SU-DHL-6 (cell line): ENCODE results near the gene SBF1.

Experiments used
- H2AFZ ChIP-seq: fragments of 200-600 bp; sonication (generic); 2 replicates; pipeline ENCODE4 v1.6.1; 2014; ENCODE audit warnings: low read depth, mild to moderate bottlenecking, moderate library complexity, mixed read lengths, antibody characterized with exemption, low read length; ENCODE audit not compliant: severe bottlenecking
- H3F3A ChIP-seq: fragments of 200-600 bp; shearing (Covaris generic); 2 replicates; pipeline ENCODE4 v1.6.0; 2016; ENCODE audit warnings: antibody characterized with exemption, mild to moderate bottlenecking; ENCODE audit not compliant: insufficient read depth
- H3K27ac ChIP-seq: fragments of 200-600 bp; sonication (generic); 2 replicates; pipeline ENCODE4 v1.5.1; 2016; ENCODE audit warnings: low read depth, mild to moderate bottlenecking, low read length, moderate library complexity, mixed read lengths
- H3K27me3 ChIP-seq: fragments of 200-600 bp; sonication (generic), shearing (Covaris generic); 2 replicates; pipeline ENCODE4 v1.6.0; 2014; ENCODE audit warnings: mild to moderate bottlenecking, low read length
- H3K36me3 ChIP-seq: fragments of 200-600 bp; sonication (generic); 2 replicates; pipeline ENCODE4 v1.6.1; 2014; ENCODE audit warnings: mild to moderate bottlenecking, low read length, mixed read lengths
- H3K4me2 ChIP-seq: fragments of 300-600, 200-600 bp; shearing (Covaris generic), sonication (generic); 2 replicates; pipeline ENCODE4 v1.6.0; 2014; ENCODE audit warnings: low read length, low read depth, mild to moderate bottlenecking; ENCODE audit not compliant: poor library complexity, severe bottlenecking
- H3K4me3 ChIP-seq: fragments of 200-600 bp; sonication (generic); 2 replicates; pipeline ENCODE4 v1.5.1; 2014; ENCODE audit warnings: antibody characterized with exemption, low read length, mild to moderate bottlenecking, mixed read lengths; ENCODE audit not compliant: insufficient read depth, poor library complexity, severe bottlenecking
- H3K79me2 ChIP-seq: fragments of 200-600 bp; sonication (generic); 2 replicates; pipeline ENCODE4 v1.6.1; 2014; ENCODE audit warnings: mild to moderate bottlenecking, low read length, moderate library complexity; ENCODE audit not compliant: insufficient read depth
- H3K9ac ChIP-seq: fragments of 200-600 bp; sonication (generic); 2 replicates; pipeline ENCODE4 v1.7.0; 2014; ENCODE audit warnings: mild to moderate bottlenecking, low read length
- H3K9me2 ChIP-seq: fragments of 200-600 bp; sonication (generic); replicated peaks from 2 replicates; pipeline ENCODE4 v1.6.1; 2014; ENCODE audit warnings: low read length; ENCODE audit not compliant: insufficient read depth
- H3K9me3 ChIP-seq: fragments of 200-600 bp; sonication (generic); 2 replicates; pipeline ENCODE4 v1.6.1; 2014; ENCODE audit warnings: low read length, mixed read lengths; ENCODE audit not compliant: insufficient read depth
- H4K20me1 ChIP-seq: fragments of 200-600 bp; sonication (generic); 2 replicates; pipeline ENCODE4 v1.6.1; 2014; ENCODE audit warnings: low read depth, mild to moderate bottlenecking, antibody characterized with exemption, low read length, moderate library complexity, mixed read lengths
- EZH2phosphoT487 ChIP-seq: fragments of 200-600 bp; sonication (generic), shearing (Covaris generic); conservative IDR thresholded peaks from 2 replicates; pipeline ENCODE4 v1.6.1; 2018; ENCODE audit warnings: mild to moderate bottlenecking, antibody characterized with exemption, low read length, moderate library complexity, mixed read lengths
- TF ChIP-seq, protein P1 (sequence below): fragments of 200-600 bp; sonication (generic); IDR thresholded peaks from one replicate; pipeline ENCODE4 v1.5.1; 2017; ENCODE audit warnings: antibody characterized with exemption, mild to moderate bottlenecking, low read length, moderate library complexity; ENCODE audit not compliant: insufficient read depth, poor library complexity, severe bottlenecking

SBF1 gene

DNA sequence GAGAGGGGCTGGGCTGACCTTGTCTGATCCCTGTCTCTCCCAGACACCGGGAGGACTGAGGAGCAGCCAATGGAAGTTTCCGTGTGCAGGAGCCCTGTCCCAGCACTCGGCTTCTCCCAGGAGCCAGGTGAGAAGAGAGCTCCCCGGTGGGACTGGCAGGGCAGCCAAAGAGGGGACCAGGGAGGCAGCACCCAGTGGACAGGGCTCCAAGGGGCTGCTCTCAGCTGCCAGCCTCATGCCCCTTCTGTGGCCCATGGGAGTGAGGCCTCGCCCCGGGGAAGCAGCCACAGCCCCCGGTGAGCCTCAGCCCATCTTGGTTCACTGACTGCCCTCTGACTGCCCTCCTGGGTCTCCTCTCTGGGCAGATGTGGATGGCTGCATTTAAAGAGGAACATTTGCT lies 43.8 kb upstream of the SBF1 start:
- peaks cover 28% of the 10 kb centered on the region for H3K79me2 ChIP-seq
- no peaks in the 10 kb centered on the region for H4K20me1 ChIP-seq

DNA sequence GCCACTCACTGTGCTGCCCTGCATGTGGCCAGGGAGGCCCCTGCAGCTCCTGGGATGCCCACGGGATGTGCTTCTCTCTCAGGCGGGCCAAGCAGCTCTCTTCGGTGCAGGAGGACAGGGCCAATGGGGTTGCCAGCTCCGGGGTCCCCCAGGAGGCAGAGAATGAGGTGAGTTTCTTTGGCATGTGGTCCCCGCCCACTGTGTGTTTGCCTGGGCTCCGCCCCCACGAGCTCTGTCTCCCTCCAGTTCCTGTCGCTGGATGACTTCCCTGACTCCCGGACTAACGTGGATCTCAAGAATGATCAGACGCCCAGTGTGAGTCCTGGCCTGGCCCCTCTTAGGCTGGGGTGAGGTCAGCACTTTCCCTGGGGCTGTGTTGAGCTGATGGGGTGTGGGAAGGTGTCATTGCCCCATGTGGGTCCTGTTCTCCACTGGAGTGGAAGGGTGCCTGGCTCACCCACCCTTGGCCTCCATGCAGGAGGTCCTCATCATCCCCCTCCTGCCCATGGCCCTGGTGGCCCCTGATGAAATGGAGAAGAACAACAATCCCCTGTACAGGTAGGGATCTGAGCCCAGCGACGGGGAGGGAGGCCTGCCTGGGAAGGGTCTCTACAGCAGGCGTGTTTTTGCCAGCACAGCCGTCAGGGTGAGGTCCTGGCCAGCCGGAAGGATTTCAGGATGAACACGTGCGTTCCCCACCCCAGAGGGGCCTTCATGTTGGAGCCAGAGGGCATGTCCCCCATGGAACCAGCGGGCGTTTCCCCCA lies 42.8 kb upstream of the SBF1 start:
- no peaks in the 10 kb centered on the region for H3K27me3 ChIP-seq
- H3K79me2 ChIP-seq, result peaks cover 38% of the 10 kb centered on the region
- H4K20me1 ChIP-seq, result no peaks in the 10 kb centered on the region
- no peak overlapping the region for H2AFZ ChIP-seq
- no peak overlapping the region for H3K27ac ChIP-seq
- no peaks in the 10 kb centered on the region for H3F3A ChIP-seq
- no peaks in the 10 kb centered on the region for H3K9me2 ChIP-seq
- no peak overlapping the region for H3K4me2 ChIP-seq
- H3K9me3 ChIP-seq, result no peaks in the 10 kb centered on the region
- no peak overlapping the region for H3K4me3 ChIP-seq
- no peak overlapping the region for H3K9ac ChIP-seq
- H3K36me3 ChIP-seq, result peaks cover 3% of the 10 kb centered on the region; the same call in 1 of the 2 replicates
- TF ChIP-seq, protein P1, sequence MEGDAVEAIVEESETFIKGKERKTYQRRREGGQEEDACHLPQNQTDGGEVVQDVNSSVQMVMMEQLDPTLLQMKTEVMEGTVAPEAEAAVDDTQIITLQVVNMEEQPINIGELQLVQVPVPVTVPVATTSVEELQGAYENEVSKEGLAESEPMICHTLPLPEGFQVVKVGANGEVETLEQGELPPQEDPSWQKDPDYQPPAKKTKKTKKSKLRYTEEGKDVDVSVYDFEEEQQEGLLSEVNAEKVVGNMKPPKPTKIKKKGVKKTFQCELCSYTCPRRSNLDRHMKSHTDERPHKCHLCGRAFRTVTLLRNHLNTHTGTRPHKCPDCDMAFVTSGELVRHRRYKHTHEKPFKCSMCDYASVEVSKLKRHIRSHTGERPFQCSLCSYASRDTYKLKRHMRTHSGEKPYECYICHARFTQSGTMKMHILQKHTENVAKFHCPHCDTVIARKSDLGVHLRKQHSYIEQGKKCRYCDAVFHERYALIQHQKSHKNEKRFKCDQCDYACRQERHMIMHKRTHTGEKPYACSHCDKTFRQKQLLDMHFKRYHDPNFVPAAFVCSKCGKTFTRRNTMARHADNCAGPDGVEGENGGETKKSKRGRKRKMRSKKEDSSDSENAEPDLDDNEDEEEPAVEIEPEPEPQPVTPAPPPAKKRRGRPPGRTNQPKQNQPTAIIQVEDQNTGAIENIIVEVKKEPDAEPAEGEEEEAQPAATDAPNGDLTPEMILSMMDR, result no peak

More for the DNA sequence above, 43.8 kb upstream of the SBF1 start:
- Histone ChIP-seq H3K36me3 (no peaks in the 10 kb centered on the region), H3K9me3 (no peaks in the 10 kb centered on the region), H3K4me2 (no peak overlapping the region), H3K27ac (no peak overlapping the region), H3K27me3 (no peaks in the 10 kb centered on the region), H2AFZ (no peak overlapping the region), H3K4me3 (no peak overlapping the region), H3K9me2 (no peaks in the 10 kb centered on the region), H3F3A (no peaks in the 10 kb centered on the region), H3K9ac (no peak overlapping the region)
- no peak for TF ChIP-seq EZH2phosphoT487
- TF ChIP-seq, protein P1, result no peak

DNA sequence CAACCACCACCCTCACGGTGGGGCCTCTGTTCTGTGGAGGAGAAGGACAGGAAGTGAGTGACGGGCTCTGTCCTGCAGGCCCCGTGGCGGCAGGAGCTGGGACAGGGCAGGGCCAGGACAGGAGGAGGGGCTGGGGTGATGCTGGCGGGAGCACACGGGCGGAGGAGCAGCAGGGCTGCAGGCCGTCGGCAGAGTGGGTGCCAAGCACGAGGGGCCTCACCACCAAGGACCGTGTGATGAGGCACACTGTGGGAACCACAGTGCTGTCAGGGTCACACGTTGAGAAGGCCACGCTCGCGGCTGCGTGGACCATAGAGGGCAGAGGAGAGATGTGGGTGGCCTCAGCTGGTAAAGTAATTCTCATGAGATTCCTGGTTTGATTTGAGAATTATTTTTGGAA lies 42.1 kb upstream of the SBF1 start:
- Histone ChIP-seq H2AFZ (no peak overlapping the region), H4K20me1 (no peaks in the 10 kb centered on the region), H3K9ac (no peak overlapping the region), H3F3A (no peaks in the 10 kb centered on the region), H3K4me2 (no peak overlapping the region), H3K36me3 (peaks cover 8% of the 10 kb centered on the region; the same call in 1 of the 2 replicates), H3K79me2 (peaks cover 46% of the 10 kb centered on the region), H3K9me2 (no peaks in the 10 kb centered on the region), H3K27ac (no peak overlapping the region), H3K9me3 (no peaks in the 10 kb centered on the region), H3K4me3 (no peak overlapping the region), H3K27me3 (no peaks in the 10 kb centered on the region)
- no peak for TF ChIP-seq EZH2phosphoT487
- TF ChIP-seq, protein P1, result no peak
